Measurements from ENCODE around the gene TRPM2. TPM values are rescaled to one million over a fixed set of nuclear protein-coding genes. Genes with fewer than 3 reads are reported as not detected.

The TRPM2 gene
- total and polyA plus RNA-seq, 2 of the 4 experiments (the other 2 are of a cell fraction): not detected

DNA sequence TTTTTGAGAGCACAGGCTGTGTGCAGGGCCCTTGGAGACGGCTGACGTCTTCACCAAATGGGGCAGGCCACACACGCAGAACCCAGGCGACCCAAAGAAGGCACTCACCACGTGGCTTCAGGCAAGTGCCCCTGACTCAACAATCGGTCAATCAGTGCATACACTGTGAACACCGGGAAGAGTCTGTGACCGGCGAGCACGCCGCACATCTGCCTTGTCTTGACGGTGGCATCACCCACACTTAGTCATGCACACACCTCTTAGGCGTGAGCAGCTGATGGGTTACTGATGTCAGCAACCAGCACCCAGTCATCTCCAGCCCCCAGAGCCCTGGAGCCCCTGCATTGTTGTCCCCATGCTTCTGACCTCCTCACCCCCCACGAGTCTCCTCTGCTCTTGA lies 97.0 kb downstream of the TRPM2 start:
- H3K4ac ChIP-seq (ENCODE audit: low read depth, low read length): no peak overlapping the region
- H2AFZ ChIP-seq (replicated peaks; ENCODE audit: low read length, poor library complexity): no peak overlapping the region
- peaks cover 20% of the 10 kb centered on the region for H3K27me3 ChIP-seq (ENCODE audit: control insufficient read depth, insufficient read depth, low read length)
- 51% methylated on average over 12 of the region's 14 CpGs; no CpG with 5 or more reads in 1 of the 2 experiments for WGBS, 2 experiments (ENCODE audit: extremely low coverage in 2 of 2, insufficient read length in 1 of 2)
- no TSS peak for BruUV-seq (replicated peaks)
- no peak overlapping the region for H2AK5ac ChIP-seq (ENCODE audit: low read depth, low read length)
- no peak overlapping the region for H3K56ac ChIP-seq (ENCODE audit: extremely low read depth, insufficient read depth, low read length)
- no peaks in the 10 kb centered on the region for H3K79me1 ChIP-seq (ENCODE audit: low read depth in 1 of 2, low read length in 2 of 2)
- no peak overlapping the region for H4K8ac ChIP-seq (ENCODE audit: low read depth in 2 of 2, low read length in 2 of 2)
- H3K18ac ChIP-seq (ENCODE audit: low read depth, low read length): no peak overlapping the region
- H3K36me3 ChIP-seq (ENCODE audit: control insufficient read depth, insufficient read depth, low read length): no peaks in the 10 kb centered on the region
- CTCF ChIA-PET: no interaction called here
- H3K4me1 ChIP-seq (ENCODE audit: control insufficient read depth, insufficient read depth, low read length): no peaks in the 10 kb centered on the region
- H2BK5ac ChIP-seq (ENCODE audit: low read depth, low read length, poor library complexity, severe bottlenecking): no peak overlapping the region
- H3K23ac ChIP-seq (ENCODE audit: low read depth, low read length): no peak overlapping the region
- H3K9ac ChIP-seq (ENCODE audit: low read depth, low read length): no peak overlapping the region
- intact Hi-C loops (cut with micrococcal nuclease): no loop called here
- H3K4me2 ChIP-seq (ENCODE audit: low read depth, low read length): no peak overlapping the region
- H4K91ac ChIP-seq (ENCODE audit: insufficient read depth, low read depth, low read length): no peak overlapping the region
- no peak overlapping the region for H2BK20ac ChIP-seq (ENCODE audit: low read depth, low read length)
- no peaks in the 10 kb centered on the region for H3K9me3 ChIP-seq (ENCODE audit: control insufficient read depth, insufficient read depth, low read length)
- POLR2A ChIA-PET (ENCODE audit: unreplicated experiment): no interaction called here
- H2BK120ac ChIP-seq (ENCODE audit: low read depth, low read length): no peak overlapping the region
- H3K9me1 ChIP-seq (ENCODE audit: insufficient read depth, low read length): no peaks in the 10 kb centered on the region
- no peaks in the 10 kb centered on the region for H4K20me1 ChIP-seq (ENCODE audit: insufficient read depth, low read length)
- in situ Hi-C loops (cut with MboI; ENCODE audit: low sequenced_read_pairs): no loop called here
- no peak overlapping the region for H3K4me3 ChIP-seq (ENCODE audit: insufficient read depth, low read depth, low read length)
- H3K27ac ChIP-seq (ENCODE audit: insufficient read depth, low read length): no peak overlapping the region
- no peak overlapping the region for H2AK9ac ChIP-seq (replicated peaks; ENCODE audit: low read depth, low read length, poor library complexity)
- TF ChIP-seq RFX5 (IDR thresholded peaks at IDR 0.05; ENCODE audit: low read depth, low read length): no peak
- TF ChIP-seq SMC3 (IDR thresholded peaks at IDR 0.05; ENCODE audit: low read depth, low read length): no peak
- TF ChIP-seq RCOR1 (IDR thresholded peaks at IDR 0.05; ENCODE audit: insufficient replicate concordance, low read length): no peak
- no peak for TF ChIP-seq NFE2L2 (IDR thresholded peaks at IDR 0.05; ENCODE audit: low read depth, low read length)
- DNase-seq (no peak), ATAC-seq (ENCODE audit: low read depth) (no peak)
- dilution Hi-C loops (cut with HindIII; ENCODE audit: low sequenced_read_pairs, unreplicated experiment): no loop called here
- no peak overlapping the region for H4K5ac ChIP-seq (ENCODE audit: low read depth, low read length)
- H3K14ac ChIP-seq (replicated peaks; ENCODE audit: low read depth, low read length): no peak overlapping the region
- no peak overlapping the region for H2BK15ac ChIP-seq (ENCODE audit: low read depth, low read length)

All from IMR-90 (cell line).